22Rv1 (cell line): ENCODE measurements around the gene GRK3.
"Not testable (repeated sequence)": the region's sequence is repeated elsewhere in the genome, so short reads cannot be mapped to it uniquely, and the experiment has no call there.

Experiments used
- H3K27ac ChIP-seq: fragments of 450-650 bp; 2 replicates; pipeline ENCODE4 v1.5.1; 2017
- CTCF ChIP-seq: fragments of 450-650 bp; IDR thresholded peaks from 2 replicates; pipeline ENCODE4 v1.5.1; 2017; ENCODE audit warnings: mild to moderate bottlenecking
- ZFX ChIP-seq: fragments of 450-650 bp; IDR thresholded peaks from 2 replicates; pipeline ENCODE4 v1.6.1; 2017; ENCODE audit warnings: antibody characterized with exemption, borderline replicate concordance

The GRK3 gene

DNA sequence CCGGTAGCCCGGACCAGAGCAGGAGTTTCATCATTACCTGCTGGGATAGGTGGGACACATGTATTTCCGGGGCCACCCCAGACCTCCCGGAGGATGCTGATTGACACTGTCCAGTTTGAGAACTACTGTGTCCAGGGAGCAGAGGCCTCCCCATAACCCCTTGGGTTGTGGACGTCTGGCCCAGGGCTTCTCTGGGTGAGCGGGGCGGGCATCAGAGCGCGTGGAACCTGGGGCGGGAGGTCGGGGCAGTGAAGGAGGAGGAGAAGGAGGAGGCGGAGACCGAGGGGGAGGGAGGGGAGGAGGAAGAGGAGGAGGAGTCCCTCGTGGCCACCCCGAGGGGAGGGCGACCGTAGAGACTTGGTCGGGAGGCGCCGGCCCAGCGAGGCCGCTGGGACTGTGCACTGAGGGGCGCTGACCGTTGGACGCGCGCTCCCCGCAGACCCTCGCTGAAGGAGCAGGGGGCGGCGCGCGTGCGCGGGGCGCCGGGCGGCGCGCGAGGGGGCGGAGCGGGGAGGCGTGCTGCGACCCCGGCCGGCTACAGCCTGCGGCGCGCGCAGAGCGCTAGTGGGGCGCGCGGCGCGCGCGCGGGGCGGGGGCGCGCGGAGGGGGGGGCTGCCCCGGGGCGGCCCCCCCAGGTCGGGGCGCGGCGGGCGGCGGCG, at the start of gene GRK3:
TSS of gene GRK3 (plus strand) at position 356 of the 659 bp plus-strand sequence. CDS start 366 bp downstream, outside the sequence.
- TF ChIP-seq ZFX (no peak), CTCF (no peak)
- no peak within 1 kb of the TSS for H3K27ac ChIP-seq

DNA sequence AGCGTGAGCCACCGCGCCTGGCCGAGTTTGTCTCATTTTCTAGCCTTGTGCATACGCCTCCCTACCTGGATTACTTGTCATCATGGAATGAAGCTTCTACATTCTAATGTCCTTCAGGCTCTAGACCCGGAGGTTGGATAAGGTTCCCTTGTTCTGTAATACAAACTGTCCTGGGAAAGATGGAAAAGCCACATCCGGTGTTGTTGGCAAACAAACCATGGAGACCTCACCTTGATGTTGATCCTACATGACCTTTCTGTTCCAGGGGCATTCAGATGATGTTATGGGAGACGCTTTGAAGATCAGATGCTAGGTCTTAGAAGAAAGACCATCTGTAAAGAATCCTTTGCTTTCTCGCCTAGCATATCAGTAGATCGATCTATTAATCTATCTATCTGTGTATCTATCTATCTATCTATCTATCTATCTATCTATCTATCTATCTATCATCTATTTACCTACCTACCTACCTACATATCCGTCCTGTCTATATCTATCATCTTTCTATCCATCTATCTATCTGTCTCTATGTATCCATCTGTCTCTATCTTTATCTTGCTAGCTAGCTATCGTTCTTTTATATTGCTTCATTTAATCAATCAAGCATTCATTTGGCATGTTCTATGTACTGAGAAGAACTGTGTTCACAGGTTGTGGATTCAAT, 46.3 kb upstream of the GRK3 start:
- TF ChIP-seq ZFX = no peak
- no peak for TF ChIP-seq CTCF
- no peak overlapping the region for H3K27ac ChIP-seq

DNA sequence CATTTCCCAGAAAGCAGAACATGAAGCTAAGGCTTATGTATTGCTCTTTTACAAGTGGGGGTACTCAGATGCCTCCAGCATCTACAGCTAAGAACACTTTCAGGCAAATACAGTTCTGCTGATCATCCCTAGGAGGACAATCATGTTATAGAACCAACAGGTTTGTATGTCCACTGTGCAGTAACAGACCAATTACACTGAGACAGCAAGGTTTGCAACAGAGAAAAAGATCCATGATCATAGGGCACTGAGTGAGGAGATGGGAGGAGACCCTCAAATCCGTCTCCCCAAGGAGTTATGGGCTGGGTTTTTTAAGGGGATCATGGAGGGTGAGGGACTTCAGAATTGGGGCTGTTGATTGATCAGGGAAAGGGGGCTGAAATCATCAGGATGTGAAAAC, 39.1 kb upstream of the GRK3 start:
- no peak overlapping the region for H3K27ac ChIP-seq
- TF ChIP-seq ZFX = no peak
- TF ChIP-seq CTCF = no peak

- H3K27ac ChIP-seq = not testable (repeated sequence)
These were observed 38.5 kb upstream of the GRK3 start for GRCh38 chr22:25525804-25526584.

DNA sequence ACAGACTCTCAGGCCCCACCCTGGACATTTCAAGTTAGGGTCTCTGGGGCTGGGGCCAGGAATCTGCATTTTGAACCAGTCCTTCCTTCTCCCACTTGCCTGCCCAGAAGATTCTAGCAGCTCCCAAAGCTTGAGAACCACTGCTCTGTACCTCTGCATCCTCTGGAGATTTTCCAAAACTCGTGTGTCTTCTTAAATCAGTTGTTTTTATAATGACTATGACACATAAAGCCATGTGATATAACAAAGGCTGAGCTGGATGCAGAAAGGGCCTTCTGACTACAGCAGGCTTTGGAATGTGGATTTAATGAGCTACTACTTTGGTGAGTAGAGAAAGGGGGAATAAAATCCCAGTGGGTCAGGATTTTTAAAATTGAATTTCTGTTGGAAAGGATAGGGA, 37.5 kb upstream of the GRK3 start:
- H3K27ac ChIP-seq = not testable (repeated sequence)

DNA sequence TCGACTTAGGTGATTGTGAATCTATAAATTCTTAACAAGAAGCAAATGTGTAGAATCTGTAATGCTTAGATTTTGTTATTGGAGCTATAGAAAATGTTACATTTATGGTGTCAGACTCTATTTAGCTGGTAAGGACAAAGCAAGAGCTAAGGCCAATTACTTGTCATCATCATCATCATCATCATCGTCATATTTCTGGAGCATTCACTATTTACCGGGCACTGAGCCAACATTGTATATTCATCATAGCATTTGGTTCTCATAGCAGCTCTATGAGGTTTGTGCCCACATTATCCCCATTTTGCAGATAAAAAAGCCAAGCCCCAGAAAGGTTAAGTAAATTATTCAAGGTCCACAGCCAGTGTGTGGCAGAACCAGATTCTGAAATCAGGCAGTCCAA, 36.4 kb upstream of the GRK3 start:
- H3K27ac ChIP-seq = not testable (repeated sequence)

DNA sequence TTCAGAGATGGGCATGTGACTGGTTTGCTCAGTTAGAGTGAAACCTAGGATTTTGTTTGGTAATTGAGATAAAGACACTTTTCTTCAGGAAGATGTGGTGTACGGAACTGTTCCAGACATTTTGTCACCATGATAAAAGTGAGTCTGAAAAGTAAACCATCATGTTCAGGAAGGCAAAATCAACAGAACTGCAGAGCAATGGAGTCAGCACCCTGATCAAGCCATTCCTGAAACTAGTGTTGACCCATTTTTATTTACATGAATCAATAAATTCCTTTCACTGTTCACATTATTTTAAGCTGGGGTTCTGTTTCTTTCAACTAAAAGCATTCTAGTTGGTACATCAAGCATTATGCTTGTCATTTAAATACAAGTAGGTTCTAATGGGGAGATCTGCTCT, 35.4 kb upstream of the GRK3 start:
- not testable (repeated sequence) for H3K27ac ChIP-seq

GRCh38 chr22:25529541-25530137, 34.8 kb upstream of the GRK3 start:
- not testable (repeated sequence) for H3K27ac ChIP-seq

DNA sequence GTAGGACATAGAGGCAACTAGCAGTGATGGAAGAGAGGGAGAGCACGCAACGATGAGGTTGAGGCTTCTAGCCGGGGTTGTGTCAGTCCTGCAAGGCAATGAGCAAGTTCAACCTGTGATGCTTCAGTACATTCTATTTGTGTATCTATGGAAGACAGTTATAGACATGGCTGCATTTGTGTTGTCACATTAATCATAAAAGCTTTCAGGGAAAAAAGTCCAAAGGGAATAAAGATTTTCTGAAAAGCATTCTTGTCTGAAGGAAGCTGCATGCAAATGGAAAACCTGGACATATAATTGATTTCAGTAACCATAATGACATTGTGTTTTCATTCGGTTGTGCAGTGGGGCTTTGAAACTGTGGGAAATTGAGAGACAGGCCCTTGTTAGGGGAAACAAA, 32.8 kb upstream of the GRK3 start:
- not testable (repeated sequence) for H3K27ac ChIP-seq

GRCh38 chr22:25534724-25535123, 29.8 kb upstream of the GRK3 start:
- TF ChIP-seq CTCF = no peak
- no peak for TF ChIP-seq ZFX
- no peak overlapping the region for H3K27ac ChIP-seq
